Hepatocyte (in vitro differentiated cells): Measurements from ENCODE around the gene TNFRSF1B. TPM values are rescaled to one million over a fixed set of nuclear protein-coding genes. Genes with fewer than 3 reads are reported as not detected.

Experiments used
- DNase-seq: peaks from one replicate; pipeline ENCODE4 v3.0.0-alpha.2; 2016; ENCODE audit warnings: low spot score
- H2AFZ ChIP-seq: fragments of 200-600 bp; sonication (generic); 2 replicates; pipeline ENCODE4 v1.6.0; 2016; ENCODE audit warnings: antibody characterized with exemption, mild to moderate bottlenecking
- H3K27ac ChIP-seq: fragments of 200-600 bp; sonication (generic); 2 replicates; pipeline ENCODE4 v1.5.1; 2016; ENCODE audit warnings: mild to moderate bottlenecking
- H3K27me3 ChIP-seq: fragments of 200-600 bp; sonication (generic); 2 replicates; pipeline ENCODE4 v1.6.1; 2016
- H3K36me3 ChIP-seq: fragments of 200-600 bp; sonication (generic); replicated peaks from 2 replicates; pipeline ENCODE4 v1.5.1; 2016; ENCODE audit warnings: low read depth; ENCODE audit not compliant: insufficient read depth
- H3K4me1 ChIP-seq: fragments of 200-600 bp; sonication (generic); 2 replicates; pipeline ENCODE4 v1.5.1; 2016; ENCODE audit warnings: mild to moderate bottlenecking, moderate library complexity; ENCODE audit not compliant: insufficient read depth
- H3K4me2 ChIP-seq: fragments of 200-600 bp; sonication (generic); 2 replicates; pipeline ENCODE4 v1.6.0; 2016
- H3K4me3 ChIP-seq: fragments of 200-600 bp; sonication (generic); 2 replicates; pipeline ENCODE4 v1.5.1; 2016; ENCODE audit warnings: mild to moderate bottlenecking
- H3K79me2 ChIP-seq: fragments of 200-600 bp; sonication (generic); 2 replicates; pipeline ENCODE4 v1.6.0; 2017; ENCODE audit warnings: mild to moderate bottlenecking
- H3K9me2 ChIP-seq: fragments of 200-600 bp; sonication (generic); replicated peaks from 2 replicates; pipeline ENCODE4 v1.6.0; 2017; ENCODE audit warnings: mild to moderate bottlenecking; ENCODE audit not compliant: insufficient read depth
- H3K9me3 ChIP-seq: fragments of 200-600 bp; sonication (generic); 2 replicates; pipeline ENCODE4 v1.5.1; 2016; ENCODE audit warnings: low read depth, mild to moderate bottlenecking
- H4K20me1 ChIP-seq: fragments of 200-600 bp; sonication (generic); 2 replicates; pipeline ENCODE4 v1.6.0; 2016; ENCODE audit warnings: mild to moderate bottlenecking; ENCODE audit not compliant: insufficient read depth, poor library complexity, severe bottlenecking
- EZH2 ChIP-seq: fragments of 200-600 bp; sonication (generic); IDR thresholded peaks from 2 replicates; pipeline ENCODE4 v1.6.1; 2016; ENCODE audit warnings: antibody characterized with exemption, mild to moderate bottlenecking, borderline replicate concordance
- EZH2phosphoT487 ChIP-seq: fragments of 200-600 bp; sonication (generic); IDR thresholded peaks from one replicate; pipeline ENCODE4 v1.6.1; 2018; ENCODE audit warnings: antibody characterized with exemption, mild to moderate bottlenecking, low read depth, moderate library complexity; ENCODE audit not compliant: unreplicated experiment, severe bottlenecking
- WGBS: methylation state at CpG from one replicate; pipeline ENCODE4 v1.1.6; 2016; ENCODE audit warnings: low lambda C conversion rate; ENCODE audit errors: missing lambda C conversion rate; 5-methylcytosine and 5-hydroxymethylcytosine counted together
- polyA plus RNA-seq: library from polyadenylated mRNA; unstranded; fragments of >200 nt; fragmentation: Nextera tagmentation; extraction: Ambion mirVana; gene quantifications from 2 replicates; pipeline ENCODE4 v1.2.1, GENCODE V29; 2016
- total RNA-seq: library from RNA; depleted of rRNA; stranded (reverse); fragments of >200 nt; gene quantifications from 2 replicates; pipeline ENCODE4 v1.2.3, GENCODE V29; 2014
- TF ChIP-seq, protein P1 (sequence below): fragments of 200-600 bp; sonication (generic); IDR thresholded peaks from 2 replicates; pipeline ENCODE4 v1.5.1; 2016; ENCODE audit warnings: antibody characterized with exemption, mild to moderate bottlenecking; ENCODE audit not compliant: poor library complexity

The TNFRSF1B gene
- total and polyA plus RNA-seq, 2 experiments from 2014 or later = 4.3 to 13.4 TPM

DNA sequence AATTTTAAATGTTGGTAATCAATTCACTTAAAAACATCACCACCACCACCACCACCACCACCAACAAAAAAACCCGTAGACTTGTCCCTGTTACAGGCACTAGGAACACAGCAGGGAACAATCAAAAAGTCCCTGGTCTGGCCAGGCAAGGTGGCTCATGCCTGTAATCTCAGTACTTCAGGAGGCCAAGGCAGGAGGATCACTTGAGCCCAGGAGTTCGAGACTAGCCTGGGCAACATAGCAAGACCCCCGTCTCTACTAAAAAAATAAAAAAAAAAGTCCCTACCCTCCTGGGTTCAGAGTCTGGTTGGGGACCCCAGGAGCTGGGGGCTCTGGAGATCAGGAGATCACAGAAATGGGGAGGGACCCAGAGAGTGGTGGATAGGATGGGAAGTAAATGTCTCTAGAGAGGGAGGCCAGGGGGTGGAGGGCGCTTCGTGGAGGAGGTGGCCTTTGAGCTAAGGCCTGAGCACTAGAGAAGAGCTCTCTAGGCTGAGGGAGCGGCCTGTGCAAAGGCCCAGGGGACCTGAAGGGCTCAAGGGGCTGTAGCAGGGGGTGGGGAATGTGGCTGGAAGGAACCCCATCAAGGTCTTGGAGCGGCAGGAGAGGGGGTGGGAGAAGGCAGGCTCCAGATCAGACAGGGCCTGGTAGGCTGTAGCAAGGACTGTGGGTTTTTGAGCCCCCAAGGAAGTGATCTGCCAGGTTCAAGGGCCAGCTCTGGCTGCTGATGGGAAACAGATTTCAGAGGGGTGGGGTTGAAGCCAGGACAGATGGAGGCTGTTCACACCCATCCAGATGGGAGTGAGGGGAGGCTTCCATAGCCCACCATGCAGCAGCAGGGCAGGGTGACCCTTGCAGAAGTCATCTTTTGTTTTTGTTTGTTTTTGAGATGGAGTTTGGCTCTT lies 38.2 kb downstream of the TNFRSF1B start:
- 78% methylated on average over 7 of the region's 7 CpGs for WGBS
- no peak for DNase-seq
- Histone ChIP-seq H3K36me3 (no peaks in the 10 kb centered on the region), H3K4me1 (no peaks in the 10 kb centered on the region), H3K9me3 (no peaks in the 10 kb centered on the region), H2AFZ (no peak overlapping the region), H3K4me3 (no peak overlapping the region), H3K79me2 (no peaks in the 10 kb centered on the region), H3K9me2 (no peaks in the 10 kb centered on the region), H3K4me2 (no peak overlapping the region), H4K20me1 (no peaks in the 10 kb centered on the region), H3K27me3 (no peaks in the 10 kb centered on the region), H3K27ac (no peak overlapping the region)
- TF ChIP-seq EZH2phosphoT487 (no peak), EZH2 (no peak)
- TF ChIP-seq, protein P1, sequence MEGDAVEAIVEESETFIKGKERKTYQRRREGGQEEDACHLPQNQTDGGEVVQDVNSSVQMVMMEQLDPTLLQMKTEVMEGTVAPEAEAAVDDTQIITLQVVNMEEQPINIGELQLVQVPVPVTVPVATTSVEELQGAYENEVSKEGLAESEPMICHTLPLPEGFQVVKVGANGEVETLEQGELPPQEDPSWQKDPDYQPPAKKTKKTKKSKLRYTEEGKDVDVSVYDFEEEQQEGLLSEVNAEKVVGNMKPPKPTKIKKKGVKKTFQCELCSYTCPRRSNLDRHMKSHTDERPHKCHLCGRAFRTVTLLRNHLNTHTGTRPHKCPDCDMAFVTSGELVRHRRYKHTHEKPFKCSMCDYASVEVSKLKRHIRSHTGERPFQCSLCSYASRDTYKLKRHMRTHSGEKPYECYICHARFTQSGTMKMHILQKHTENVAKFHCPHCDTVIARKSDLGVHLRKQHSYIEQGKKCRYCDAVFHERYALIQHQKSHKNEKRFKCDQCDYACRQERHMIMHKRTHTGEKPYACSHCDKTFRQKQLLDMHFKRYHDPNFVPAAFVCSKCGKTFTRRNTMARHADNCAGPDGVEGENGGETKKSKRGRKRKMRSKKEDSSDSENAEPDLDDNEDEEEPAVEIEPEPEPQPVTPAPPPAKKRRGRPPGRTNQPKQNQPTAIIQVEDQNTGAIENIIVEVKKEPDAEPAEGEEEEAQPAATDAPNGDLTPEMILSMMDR = no peak

DNA sequence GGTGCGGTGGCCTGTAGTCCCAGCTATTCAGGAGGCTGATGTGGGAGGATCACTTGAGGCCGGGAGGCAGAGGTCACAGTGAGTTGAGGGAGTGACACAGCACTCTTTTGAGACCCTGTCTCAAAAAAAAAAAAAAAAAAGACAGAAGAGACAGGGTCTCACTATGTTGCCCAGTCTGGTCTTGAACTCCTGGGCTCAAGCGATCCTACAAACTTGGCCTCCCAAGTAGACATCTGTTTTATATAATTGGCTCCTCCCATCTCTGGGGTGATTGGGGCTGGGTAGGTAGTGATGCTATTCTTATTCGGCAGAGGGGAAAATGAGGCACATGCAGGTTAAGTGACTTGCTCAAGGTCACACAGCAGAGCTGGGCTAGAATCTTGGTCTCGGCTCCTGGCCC lies 39.4 kb downstream of the TNFRSF1B start:
- H3K9me2 ChIP-seq = no peaks in the 10 kb centered on the region
- no peaks in the 10 kb centered on the region for H3K36me3 ChIP-seq
- no peaks in the 10 kb centered on the region for H4K20me1 ChIP-seq
- DNase-seq = no peak
- no peaks in the 10 kb centered on the region for H3K79me2 ChIP-seq
- no peak overlapping the region for H3K4me2 ChIP-seq
- no peaks in the 10 kb centered on the region for H3K9me3 ChIP-seq
- 94% methylated on average over 5 of the region's 5 CpGs for WGBS
- H2AFZ ChIP-seq = no peak overlapping the region
- no peak overlapping the region for H3K27ac ChIP-seq
- H3K27me3 ChIP-seq = no peaks in the 10 kb centered on the region
- H3K4me3 ChIP-seq = no peak overlapping the region
- TF ChIP-seq, protein P1 = no peak
- TF ChIP-seq EZH2phosphoT487 (no peak), EZH2 (no peak)
- no peaks in the 10 kb centered on the region for H3K4me1 ChIP-seq

DNA sequence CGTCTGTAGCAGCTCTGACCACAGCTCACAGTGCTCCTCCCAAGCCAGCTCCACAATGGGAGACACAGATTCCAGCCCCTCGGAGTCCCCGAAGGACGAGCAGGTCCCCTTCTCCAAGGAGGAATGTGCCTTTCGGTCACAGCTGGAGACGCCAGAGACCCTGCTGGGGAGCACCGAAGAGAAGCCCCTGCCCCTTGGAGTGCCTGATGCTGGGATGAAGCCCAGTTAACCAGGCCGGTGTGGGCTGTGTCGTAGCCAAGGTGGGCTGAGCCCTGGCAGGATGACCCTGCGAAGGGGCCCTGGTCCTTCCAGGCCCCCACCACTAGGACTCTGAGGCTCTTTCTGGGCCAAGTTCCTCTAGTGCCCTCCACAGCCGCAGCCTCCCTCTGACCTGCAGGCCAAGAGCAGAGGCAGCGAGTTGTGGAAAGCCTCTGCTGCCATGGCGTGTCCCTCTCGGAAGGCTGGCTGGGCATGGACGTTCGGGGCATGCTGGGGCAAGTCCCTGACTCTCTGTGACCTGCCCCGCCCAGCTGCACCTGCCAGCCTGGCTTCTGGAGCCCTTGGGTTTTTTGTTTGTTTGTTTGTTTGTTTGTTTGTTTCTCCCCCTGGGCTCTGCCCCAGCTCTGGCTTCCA lies 40.1 kb downstream of the TNFRSF1B start:
- DNase-seq = no peak
- no peak overlapping the region for H3K4me2 ChIP-seq
- no peak overlapping the region for H2AFZ ChIP-seq
- H3K4me1 ChIP-seq = no peaks in the 10 kb centered on the region
- no peaks in the 10 kb centered on the region for H3K79me2 ChIP-seq
- no peaks in the 10 kb centered on the region for H3K27me3 ChIP-seq
- H3K36me3 ChIP-seq = no peaks in the 10 kb centered on the region
- H3K27ac ChIP-seq = no peak overlapping the region
- H3K9me2 ChIP-seq = no peaks in the 10 kb centered on the region
- 86% methylated on average over 17 of the region's 17 CpGs for WGBS
- H3K9me3 ChIP-seq = no peaks in the 10 kb centered on the region
- TF ChIP-seq, protein P1 = no peak
- TF ChIP-seq EZH2phosphoT487 = no peak
- TF ChIP-seq EZH2 = no peak
- H3K4me3 ChIP-seq = no peak overlapping the region
- H4K20me1 ChIP-seq = no peaks in the 10 kb centered on the region
